IMR-90 (cell line): ENCODE measurements around the gene TNRC6C. TPM values are rescaled to one million over a fixed set of nuclear protein-coding genes. Genes with fewer than 3 reads are reported as not detected.

ENCODE experiments used
- ATAC-seq: fragments of 200-7000 bp; cut with Tn5 transposase; 2 replicates; pipeline ENCODE4 v1.9.1; 2020; ENCODE audit warnings: low read depth, mild to moderate bottlenecking, moderate library complexity
- BruUV-seq: library from RNA; stranded (reverse); fragments of 400-500 nt; replicated peaks from 2 replicates; lab custom pipeline; 2021; lab: Mats Ljungman, UMichigan
- CTCF ChIA-PET: fragments of 300-600 bp; formaldehyde crosslinking; extraction: SDS; loops from one replicate; lab custom pipeline; 2021; ENCODE audit warnings: antibody characterized with exemption; lab: Yijun Ruan, JAX
- POLR2A ChIA-PET: fragments of 300-600 bp; sonication (Branson Sonifier 250); formaldehyde crosslinking; loops from one replicate; lab custom pipeline; 2022; ENCODE audit warnings: antibody characterized with exemption; ENCODE audit not compliant: unreplicated experiment; lab: Charles Lee
- DNase-seq: peaks from one replicate; pipeline ENCODE4 v3.0.0; 2013
- H2AFZ ChIP-seq: replicated peaks from 2 replicates; pipeline ENCODE3; 2013; ENCODE audit warnings: low read length, mild to moderate bottlenecking; ENCODE audit not compliant: poor library complexity
- H2AK5ac ChIP-seq: 2 replicates; pipeline ENCODE4 v1.6.1; 2013; ENCODE audit warnings: low read depth, low read length, inconsistent platforms
- H2AK9ac ChIP-seq: replicated peaks from 2 replicates; pipeline ENCODE3; 2013; ENCODE audit warnings: mild to moderate bottlenecking, low read depth, low read length, moderate library complexity; ENCODE audit not compliant: poor library complexity
- H2BK120ac ChIP-seq: 2 replicates; pipeline ENCODE4 v1.6.1; 2013; ENCODE audit warnings: low read depth, low read length, inconsistent platforms
- H2BK15ac ChIP-seq: 3 replicates; pipeline ENCODE4 v1.6.1; 2013; ENCODE audit warnings: low read depth, low read length, inconsistent platforms
- H2BK20ac ChIP-seq: 2 replicates; pipeline ENCODE4 v1.6.1; 2013; ENCODE audit warnings: low read depth, mild to moderate bottlenecking, inconsistent platforms, low read length, moderate library complexity
- H2BK5ac ChIP-seq: 2 replicates; pipeline ENCODE4 v1.6.1; 2013; ENCODE audit warnings: mild to moderate bottlenecking, low read depth, low read length, inconsistent platforms; ENCODE audit not compliant: poor library complexity, severe bottlenecking
- H3K14ac ChIP-seq: replicated peaks from 2 replicates; pipeline ENCODE4 v1.6.1; 2013; ENCODE audit warnings: low read depth, low read length, inconsistent platforms
- H3K18ac ChIP-seq: 2 replicates; pipeline ENCODE4 v1.6.1; 2013; ENCODE audit warnings: low read depth, low read length, control low read depth
- H3K23ac ChIP-seq: 2 replicates; pipeline ENCODE4 v1.6.1; 2013; ENCODE audit warnings: low read depth, low read length, inconsistent platforms
- H3K27ac ChIP-seq: 2 replicates; pipeline ENCODE4 v1.5.1; 2013; ENCODE audit warnings: mild to moderate bottlenecking, control low read depth, low read length; ENCODE audit not compliant: insufficient read depth
- H3K27me3 ChIP-seq: 2 replicates; pipeline ENCODE4 v1.6.1; 2013; ENCODE audit warnings: low read length; ENCODE audit not compliant: control insufficient read depth, insufficient read depth
- H3K36me3 ChIP-seq: 2 replicates; pipeline ENCODE4 v1.6.1; 2013; ENCODE audit warnings: low read length, mixed read lengths; ENCODE audit not compliant: control insufficient read depth, insufficient read depth
- H3K4ac ChIP-seq: 2 replicates; pipeline ENCODE4 v1.6.1; 2013; ENCODE audit warnings: low read depth, low read length, inconsistent platforms
- H3K4me1 ChIP-seq: 2 replicates; pipeline ENCODE4 v1.6.1; 2013; ENCODE audit warnings: low read length, mixed read lengths; ENCODE audit not compliant: control insufficient read depth, insufficient read depth
- H3K4me2 ChIP-seq: 2 replicates; pipeline ENCODE4 v1.6.1; 2013; ENCODE audit warnings: low read depth, mild to moderate bottlenecking, control low read depth, low read length, moderate library complexity
- H3K4me3 ChIP-seq: 2 replicates; pipeline ENCODE4 v1.5.1; 2013; ENCODE audit warnings: low read depth, mild to moderate bottlenecking, control low read depth, low read length, moderate library complexity; ENCODE audit not compliant: insufficient read depth
- H3K56ac ChIP-seq: 2 replicates; pipeline ENCODE4 v1.6.1; 2013; ENCODE audit warnings: low read length, inconsistent platforms; ENCODE audit not compliant: insufficient read depth; ENCODE audit errors: extremely low read depth
- H3K79me1 ChIP-seq, 2 experiments: 2 replicates each; pipeline ENCODE4 v1.6.1; 2013; ENCODE audit warnings: low read length in 2 of 2, inconsistent platforms in 1 of 2, low read depth in 1 of 2
- H3K9ac ChIP-seq: 2 replicates; pipeline ENCODE4 v1.6.1; 2013; ENCODE audit warnings: low read depth, low read length, control low read depth
- H3K9me1 ChIP-seq: 2 replicates; pipeline ENCODE4 v1.6.1; 2013; ENCODE audit warnings: low read length, inconsistent platforms; ENCODE audit not compliant: insufficient read depth
- H3K9me3 ChIP-seq: 2 replicates; pipeline ENCODE4 v1.6.1; 2013; ENCODE audit warnings: low read length; ENCODE audit not compliant: control insufficient read depth, insufficient read depth
- H4K20me1 ChIP-seq: 2 replicates; pipeline ENCODE4 v1.6.1; 2013; ENCODE audit warnings: low read length, inconsistent platforms; ENCODE audit not compliant: insufficient read depth
- H4K5ac ChIP-seq: 2 replicates; pipeline ENCODE4 v1.6.1; 2013; ENCODE audit warnings: mild to moderate bottlenecking, low read depth, low read length, control low read depth
- H4K8ac ChIP-seq, 2 experiments: 2 replicates each; pipeline ENCODE4 v1.6.1; 2013; ENCODE audit warnings: low read depth in 2 of 2, low read length in 2 of 2, control low read depth in 1 of 2, inconsistent platforms in 1 of 2
- H4K91ac ChIP-seq: 2 replicates; pipeline ENCODE4 v1.6.1; 2013; ENCODE audit warnings: low read depth, low read length, inconsistent platforms; ENCODE audit not compliant: insufficient read depth
- BHLHE40 ChIP-seq: fragments of 150-350 bp; IDR thresholded peaks from 2 replicates; pipeline ENCODE4 v1.6.1; 2016; ENCODE audit warnings: mild to moderate bottlenecking, low read depth, low read length
- CEBPB ChIP-seq: IDR thresholded peaks from 2 replicates; pipeline ENCODE4 v1.6.1; 2012; ENCODE audit warnings: low read depth, low read length, improper control_type of control experiment
- CHD1 ChIP-seq: IDR thresholded peaks from 2 replicates; pipeline ENCODE4 v1.6.1; 2012; ENCODE audit warnings: low read depth, low read length, improper control_type of control experiment
- FOS ChIP-seq: fragments of 150-350 bp; IDR thresholded peaks from 2 replicates; pipeline ENCODE4 v1.6.1; 2016; ENCODE audit warnings: low read depth, low read length
- MAFK ChIP-seq: IDR thresholded peaks from 2 replicates; pipeline ENCODE4 v1.6.1; 2012; ENCODE audit warnings: low read depth, low read length, improper control_type of control experiment
- MAZ ChIP-seq: IDR thresholded peaks from 2 replicates; pipeline ENCODE4 v1.6.1; 2012; ENCODE audit warnings: low read depth, mild to moderate bottlenecking, low read length, improper control_type of control experiment, moderate library complexity, borderline replicate concordance
- MXI1 ChIP-seq: IDR thresholded peaks from 2 replicates; pipeline ENCODE4 v1.6.1; 2012; ENCODE audit warnings: low read depth, mild to moderate bottlenecking, low read length, moderate library complexity, borderline replicate concordance
- NFE2L2 ChIP-seq: fragments of 150-350 bp; IDR thresholded peaks from 2 replicates; pipeline ENCODE4 v1.6.1; 2016; ENCODE audit warnings: low read depth, mild to moderate bottlenecking, low read length
- POLR2A ChIP-seq: IDR thresholded peaks from 2 replicates; pipeline ENCODE4 v1.6.1; 2012; ENCODE audit warnings: mild to moderate bottlenecking, low read depth, low read length
- RAD21 ChIP-seq: IDR thresholded peaks from 2 replicates; pipeline ENCODE4 v1.6.1; 2012; ENCODE audit warnings: low read length, improper control_type of control experiment
- RCOR1 ChIP-seq: IDR thresholded peaks from 2 replicates; pipeline ENCODE4 v1.6.1; 2012; ENCODE audit warnings: mild to moderate bottlenecking, low read length, improper control_type of control experiment; ENCODE audit not compliant: insufficient replicate concordance
- RFX5 ChIP-seq: IDR thresholded peaks from 2 replicates; pipeline ENCODE4 v1.8.0; 2012; ENCODE audit warnings: low read depth, mild to moderate bottlenecking, low read length, moderate library complexity
- SMC3 ChIP-seq: fragments of 150-350 bp; IDR thresholded peaks from 2 replicates; pipeline ENCODE4 v1.6.1; 2016; ENCODE audit warnings: low read depth, mild to moderate bottlenecking, antibody characterized with exemption, low read length, moderate library complexity
- WGBS, 2 experiments: methylation state at CpG; one replicate each; pipeline versions ENCODE4 v1.1.5 to v1.1.7; 2013; ENCODE audit warnings: missing lambda C conversion rate in 2 of 2; ENCODE audit not compliant: insufficient read length in 1 of 2; ENCODE audit errors: extremely low coverage in 2 of 2; 5-methylcytosine and 5-hydroxymethylcytosine counted together
- dilution Hi-C: fragments of 300-500 bp; cut with HindIII; formaldehyde crosslinking; loops from one replicate; pipeline ENCODE4 v1.14.3; 2018; ENCODE audit warnings: low sequenced_read_pairs; ENCODE audit not compliant: unreplicated experiment
- in situ Hi-C: fragments of 300-500 bp; cut with MboI; formaldehyde crosslinking; loops from 3 replicates; pipeline ENCODE4 v1.14.3; 2019; ENCODE audit warnings: low sequenced_read_pairs, inconsistent platforms, mixed read lengths
- intact Hi-C: fragments of 100-400 bp; cut with micrococcal nuclease; formaldehyde crosslinking; loops from 2 replicates; pipeline ENCODE4 v1.10.0; 2022
- polyA plus RNA-seq, 3 experiments: library from polyadenylated mRNA; depleted of rRNA; stranded (reverse); fragments of >200 nt; gene quantifications; 2 replicates each; pipeline ENCODE4 v1.2.3, GENCODE V29; 2012; ENCODE audit warnings: low replicate concordance in 1 of 3
- total RNA-seq: library from RNA; depleted of rRNA; stranded (reverse); fragments of >200 nt; gene quantifications from 2 replicates; pipeline ENCODE4 v1.2.3, GENCODE V29; 2012
- TF ChIP-seq, protein P1 (sequence below): fragments of 150-350 bp; IDR thresholded peaks from 2 replicates; pipeline ENCODE4 v1.6.1; 2016; ENCODE audit warnings: low read depth, mild to moderate bottlenecking, low read length, moderate library complexity, borderline replicate concordance
- TF ChIP-seq, protein P2 (sequence below): fragments of 150-350 bp; IDR thresholded peaks from 2 replicates; pipeline ENCODE4 v1.6.1; 2017; ENCODE audit warnings: mild to moderate bottlenecking, antibody characterized with exemption, low read length, low read depth
- TF ChIP-seq, protein P3 (sequence below): conservative IDR thresholded peaks from 2 replicates; pipeline ENCODE4 v1.5.1; 2012; ENCODE audit warnings: mild to moderate bottlenecking, low read depth, low read length, improper control_type of control experiment

The TNRC6C gene
- total and polyA plus RNA-seq, 2 of the 4 experiments (the other 2 are of a cell fraction): 1.6 to 2.7 TPM

DNA sequence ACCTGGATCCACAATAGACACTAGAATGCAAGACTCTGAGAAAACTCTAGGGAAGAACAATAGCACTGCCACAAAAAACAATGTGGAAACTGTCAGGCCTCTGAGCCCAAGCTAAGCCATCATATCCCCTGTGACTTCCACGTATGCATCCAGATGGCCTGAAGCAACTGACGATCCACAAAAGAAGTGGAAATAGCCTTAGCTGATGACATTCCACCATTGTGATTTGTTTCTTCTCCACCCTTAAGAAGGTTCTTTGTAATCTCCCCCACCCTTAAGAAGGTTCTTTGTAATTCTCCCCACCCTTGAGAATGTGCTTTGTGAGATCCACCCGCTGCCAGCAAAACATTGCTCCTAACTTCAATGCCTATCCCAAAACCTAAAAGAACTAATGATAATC, 39.2 kb upstream of the TNRC6C start:
- no peak overlapping the region for H3K27ac ChIP-seq
- no peak overlapping the region for H3K9ac ChIP-seq
- H3K4me3 ChIP-seq: no peak overlapping the region
- dilution Hi-C loops: no loop called here
- no peak for ATAC-seq
- in situ Hi-C loops: no loop called here
- H3K14ac ChIP-seq: no peak overlapping the region
- no peak overlapping the region for H2BK15ac ChIP-seq
- no peak overlapping the region for H3K4ac ChIP-seq
- H3K18ac ChIP-seq: no peak overlapping the region
- H2BK120ac ChIP-seq: no peak overlapping the region
- WGBS, 2 experiments: 67% methylated on average over 1 of the region's 3 CpGs; no CpG with 5 or more reads in 1 of the 2 experiments
- intact Hi-C loops: no loop called here
- no peak overlapping the region for H3K56ac ChIP-seq
- no peak for TF ChIP-seq NFE2L2
- no peak for TF ChIP-seq MXI1
- no peak for TF ChIP-seq BHLHE40
- TF ChIP-seq POLR2A: no peak
- TF ChIP-seq, protein P1, sequence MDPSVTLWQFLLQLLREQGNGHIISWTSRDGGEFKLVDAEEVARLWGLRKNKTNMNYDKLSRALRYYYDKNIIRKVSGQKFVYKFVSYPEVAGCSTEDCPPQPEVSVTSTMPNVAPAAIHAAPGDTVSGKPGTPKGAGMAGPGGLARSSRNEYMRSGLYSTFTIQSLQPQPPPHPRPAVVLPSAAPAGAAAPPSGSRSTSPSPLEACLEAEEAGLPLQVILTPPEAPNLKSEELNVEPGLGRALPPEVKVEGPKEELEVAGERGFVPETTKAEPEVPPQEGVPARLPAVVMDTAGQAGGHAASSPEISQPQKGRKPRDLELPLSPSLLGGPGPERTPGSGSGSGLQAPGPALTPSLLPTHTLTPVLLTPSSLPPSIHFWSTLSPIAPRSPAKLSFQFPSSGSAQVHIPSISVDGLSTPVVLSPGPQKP: no peak
- TF ChIP-seq RCOR1: no peak
- no peak for TF ChIP-seq RFX5
- TF ChIP-seq CEBPB: no peak
- TF ChIP-seq FOS: no peak
- TF ChIP-seq, protein P2, sequence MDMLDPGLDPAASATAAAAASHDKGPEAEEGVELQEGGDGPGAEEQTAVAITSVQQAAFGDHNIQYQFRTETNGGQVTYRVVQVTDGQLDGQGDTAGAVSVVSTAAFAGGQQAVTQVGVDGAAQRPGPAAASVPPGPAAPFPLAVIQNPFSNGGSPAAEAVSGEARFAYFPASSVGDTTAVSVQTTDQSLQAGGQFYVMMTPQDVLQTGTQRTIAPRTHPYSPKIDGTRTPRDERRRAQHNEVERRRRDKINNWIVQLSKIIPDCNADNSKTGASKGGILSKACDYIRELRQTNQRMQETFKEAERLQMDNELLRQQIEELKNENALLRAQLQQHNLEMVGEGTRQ: no peak
- no peak for TF ChIP-seq MAFK
- TF ChIP-seq, protein P3, sequence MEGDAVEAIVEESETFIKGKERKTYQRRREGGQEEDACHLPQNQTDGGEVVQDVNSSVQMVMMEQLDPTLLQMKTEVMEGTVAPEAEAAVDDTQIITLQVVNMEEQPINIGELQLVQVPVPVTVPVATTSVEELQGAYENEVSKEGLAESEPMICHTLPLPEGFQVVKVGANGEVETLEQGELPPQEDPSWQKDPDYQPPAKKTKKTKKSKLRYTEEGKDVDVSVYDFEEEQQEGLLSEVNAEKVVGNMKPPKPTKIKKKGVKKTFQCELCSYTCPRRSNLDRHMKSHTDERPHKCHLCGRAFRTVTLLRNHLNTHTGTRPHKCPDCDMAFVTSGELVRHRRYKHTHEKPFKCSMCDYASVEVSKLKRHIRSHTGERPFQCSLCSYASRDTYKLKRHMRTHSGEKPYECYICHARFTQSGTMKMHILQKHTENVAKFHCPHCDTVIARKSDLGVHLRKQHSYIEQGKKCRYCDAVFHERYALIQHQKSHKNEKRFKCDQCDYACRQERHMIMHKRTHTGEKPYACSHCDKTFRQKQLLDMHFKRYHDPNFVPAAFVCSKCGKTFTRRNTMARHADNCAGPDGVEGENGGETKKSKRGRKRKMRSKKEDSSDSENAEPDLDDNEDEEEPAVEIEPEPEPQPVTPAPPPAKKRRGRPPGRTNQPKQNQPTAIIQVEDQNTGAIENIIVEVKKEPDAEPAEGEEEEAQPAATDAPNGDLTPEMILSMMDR: no peak
- no peak for TF ChIP-seq CHD1
- TF ChIP-seq RAD21: no peak
- no peak for TF ChIP-seq MAZ
- TF ChIP-seq SMC3: no peak
- H2AK9ac ChIP-seq: no peak overlapping the region
- CTCF ChIA-PET: no interaction called here
- H3K27me3 ChIP-seq: peaks cover 50% of the 10 kb centered on the region
- H3K36me3 ChIP-seq: no peaks in the 10 kb centered on the region
- DNase-seq: no peak
- H2BK5ac ChIP-seq: no peak overlapping the region
- H4K8ac ChIP-seq: no peak overlapping the region
- POLR2A ChIA-PET: no interaction called here
- no TSS peak for BruUV-seq
- H3K23ac ChIP-seq: no peak overlapping the region
- no peak overlapping the region for H2AK5ac ChIP-seq
- no peak overlapping the region for H2BK20ac ChIP-seq
- no peaks in the 10 kb centered on the region for H4K20me1 ChIP-seq
- no peaks in the 10 kb centered on the region for H3K9me1 ChIP-seq
- H3K9me3 ChIP-seq: no peaks in the 10 kb centered on the region
- H3K4me2 ChIP-seq: no peak overlapping the region
- H4K91ac ChIP-seq: no peak overlapping the region
- no peak overlapping the region for H4K5ac ChIP-seq
- H3K79me1 ChIP-seq: no peaks in the 10 kb centered on the region
- H2AFZ ChIP-seq: no peak overlapping the region
- no peaks in the 10 kb centered on the region for H3K4me1 ChIP-seq
